ENCODE results near the gene GTSE1. TPM values are rescaled to one million over a fixed set of nuclear protein-coding genes. Genes with fewer than 3 reads are reported as not detected.

Gene GTSE1
- total and polyA plus RNA-seq, 2 donors (not counting 1 experiment from before 2014, with no cell fraction given) = 0.17 to 0.39 TPM

GRCh38 chr22:46272762-46273431 lies 23.8 kb upstream of the GTSE1 start:
- Mint-ChIP-seq H3K9me3 (ENCODE audit: insufficient read depth) (no peaks in the 10 kb centered on the region), H3K4me1 (peaks cover 3% of the 10 kb centered on the region), H3K27me3 (no peaks in the 10 kb centered on the region), H3K27ac (no peak overlapping the region), H3K4me3 (no peak overlapping the region)
- no peak for ATAC-seq (ENCODE audit: low read depth)
- no peak overlapping the region for H3K9ac ChIP-seq (ENCODE audit: low read length)
- no peaks in the 10 kb centered on the region for H3K9me3 ChIP-seq (ENCODE audit: control extremely low read depth in 1 of 3, control insufficient read depth in 2 of 3, insufficient read depth in 1 of 3, low read length in 2 of 3)
- H3K79me2 ChIP-seq (ENCODE audit: control insufficient read depth, insufficient read depth, low read length) = no peaks in the 10 kb centered on the region
- H3K27me3 ChIP-seq (replicated peaks in 1 of 4; ENCODE audit: control extremely low read depth in 1 of 4, control insufficient read depth in 3 of 4, insufficient read depth in 4 of 4, low read length in 3 of 4) = no peaks in the 10 kb centered on the region
- no peak overlapping the region for H3K27ac ChIP-seq (ENCODE audit: low read length in 2 of 2)
- no peaks in the 10 kb centered on the region for H4K20me1 ChIP-seq (ENCODE audit: control insufficient read depth, insufficient read depth, low read length, poor library complexity, severe bottlenecking)
- H3K4me3 ChIP-seq (ENCODE audit: control extremely low read depth in 1 of 5, extremely low read depth in 1 of 5, insufficient read depth in 1 of 5, low read depth in 2 of 5, low read length in 4 of 5) = no peak overlapping the region
- H3K36me3 ChIP-seq (replicated peaks in 1 of 2; ENCODE audit: control extremely low read depth in 1 of 2, control insufficient read depth in 1 of 2, extremely low read depth in 1 of 2, insufficient read depth in 2 of 2, low read length in 1 of 2) = peaks cover 0 to 15% of the 10 kb centered on the region in 2 experiments
- POLR2A ChIA-PET = no interaction called here
- no peak overlapping the region for H3K4me2 ChIP-seq (replicated peaks; ENCODE audit: low read depth, low read length, poor library complexity, severe bottlenecking)
- H2AFZ ChIP-seq (ENCODE audit: insufficient read depth, low read depth, low read length, poor library complexity, severe bottlenecking) = no peak overlapping the region
- CTCF ChIA-PET = no interaction called here
- WGBS (ENCODE audit: insufficient coverage) = 97% methylated on average over 12 of the region's 12 CpGs
- no peak for DNase-seq
- peaks cover 4% of the 10 kb centered on the region in 2 donors for H3K4me1 ChIP-seq (ENCODE audit: control insufficient read depth in 2 of 2, insufficient read depth in 2 of 2, low read length in 2 of 2)
- no peak for TF ChIP-seq EZH2 (IDR thresholded peaks at IDR 0.05; ENCODE audit: borderline replicate concordance, insufficient read depth, low read depth, low read length, poor library complexity, severe bottlenecking)
- TF ChIP-seq CTCF (IDR thresholded peaks at IDR 0.05) = no peak
- intact Hi-C loops (cut with micrococcal nuclease) = no loop called here

GRCh38 chr22:46273432-46274148 lies 23.1 kb upstream of the GTSE1 start:
- Mint-ChIP-seq H3K9me3 (ENCODE audit: insufficient read depth) (no peaks in the 10 kb centered on the region), H3K27me3 (no peaks in the 10 kb centered on the region), H3K4me1 (no peaks in the 10 kb centered on the region), H3K27ac (no peak overlapping the region), H3K4me3 (no peak overlapping the region)
- Histone ChIP-seq H3K4me1 (ENCODE audit: control insufficient read depth in 2 of 2, insufficient read depth in 2 of 2, low read length in 2 of 2) (peaks cover 0 to 1% of the 10 kb centered on the region in 2 donors), H3K4me2 (replicated peaks; ENCODE audit: low read depth, low read length, poor library complexity, severe bottlenecking) (no peak overlapping the region), H3K9ac (ENCODE audit: low read length) (no peak overlapping the region), H3K79me2 (ENCODE audit: control insufficient read depth, insufficient read depth, low read length) (no peaks in the 10 kb centered on the region), H3K27me3 (replicated peaks in 1 of 4; ENCODE audit: control extremely low read depth in 1 of 4, control insufficient read depth in 3 of 4, insufficient read depth in 4 of 4, low read length in 3 of 4) (no peaks in the 10 kb centered on the region), H2AFZ (ENCODE audit: insufficient read depth, low read depth, low read length, poor library complexity, severe bottlenecking) (no peak overlapping the region), H3K9me3 (ENCODE audit: control extremely low read depth in 1 of 3, control insufficient read depth in 2 of 3, insufficient read depth in 1 of 3, low read length in 2 of 3) (no peaks in the 10 kb centered on the region), H4K20me1 (ENCODE audit: control insufficient read depth, insufficient read depth, low read length, poor library complexity, severe bottlenecking) (no peaks in the 10 kb centered on the region), H3K4me3 (ENCODE audit: control extremely low read depth in 1 of 5, extremely low read depth in 1 of 5, insufficient read depth in 1 of 5, low read depth in 2 of 5, low read length in 4 of 5) (no peak overlapping the region), H3K36me3 (replicated peaks in 1 of 2; ENCODE audit: control extremely low read depth in 1 of 2, control insufficient read depth in 1 of 2, extremely low read depth in 1 of 2, insufficient read depth in 2 of 2, low read length in 1 of 2) (peaks cover 0 to 15% of the 10 kb centered on the region in 2 experiments), H3K27ac (ENCODE audit: low read length in 2 of 2) (no peak overlapping the region)
- intact Hi-C loops (cut with micrococcal nuclease) = no loop called here
- TF ChIP-seq EZH2 (IDR thresholded peaks at IDR 0.05; ENCODE audit: borderline replicate concordance, insufficient read depth, low read depth, low read length, poor library complexity, severe bottlenecking) (no peak), CTCF (IDR thresholded peaks at IDR 0.05) (no peak)
- DNase-seq = no peak
- 100% methylated on average over 9 of the region's 12 CpGs for WGBS (ENCODE audit: insufficient coverage)
- ChIA-PET POLR2A (no interaction called here), CTCF (no interaction called here)
- no peak for ATAC-seq (ENCODE audit: low read depth)

All from B cell (primary cell).